Mononuclear cell (primary cell): Measurements from ENCODE around the gene TEX10. TPM values are rescaled to one million over a fixed set of nuclear protein-coding genes. Genes with fewer than 3 reads are reported as not detected.
A peak's percentile ranks its signal among the peaks of the same experiment; 100 is the strongest.
"Not testable (repeated sequence)": the region's sequence is repeated elsewhere in the genome, so short reads cannot be mapped to it uniquely, and the experiment has no call there.

Experiments used
- H3K27me3 ChIP-seq: 2 replicates; pipeline ENCODE4 v1.6.0; 2011; ENCODE audit warnings: low read length, control low read depth; ENCODE audit not compliant: insufficient read depth
- H3K4me1 ChIP-seq: 2 replicates; pipeline ENCODE4 v1.5.1; 2011; ENCODE audit warnings: mild to moderate bottlenecking, low read length, control low read depth; ENCODE audit not compliant: insufficient read depth
- H3K4me3 ChIP-seq: 2 replicates; pipeline ENCODE4 v1.5.1; 2011; ENCODE audit warnings: mild to moderate bottlenecking, low read length, moderate library complexity
- H3K9me3 ChIP-seq: 2 replicates; pipeline ENCODE4 v1.5.1; 2011; ENCODE audit warnings: low read depth, mild to moderate bottlenecking, control low read depth, low read length
- total RNA-seq: library from RNA; depleted of rRNA; stranded (reverse); fragments of >200 nt; gene quantifications from one replicate; pipeline ENCODE4 v1.2.3, GENCODE V29; 2012

Gene TEX10
- total RNA-seq, 1 donor = 18.9 TPM

DNA sequence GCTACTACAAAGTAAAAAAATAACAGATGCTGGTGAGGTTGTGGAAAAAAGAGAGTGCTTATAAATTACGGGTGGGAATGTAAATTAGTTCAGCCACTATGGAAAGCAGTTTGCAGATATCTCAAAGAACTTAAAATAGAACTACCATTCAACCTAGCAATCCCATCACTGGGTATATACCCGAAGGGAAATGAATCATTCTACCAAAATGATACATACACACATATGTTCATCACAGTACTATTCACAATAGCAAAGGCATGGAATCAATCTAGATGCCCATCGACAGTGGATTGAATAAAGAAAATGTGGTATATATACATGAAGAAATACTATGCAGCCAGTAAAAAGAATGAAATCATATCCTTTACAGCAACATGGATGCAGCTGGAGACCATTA is 6.3 kb upstream of the TEX10 start:
- Histone ChIP-seq H3K4me1 (no peaks in the 10 kb centered on the region), H3K9me3 (no peaks in the 10 kb centered on the region), H3K27me3 (no peaks in the 10 kb centered on the region), H3K4me3 (no peak overlapping the region)

DNA sequence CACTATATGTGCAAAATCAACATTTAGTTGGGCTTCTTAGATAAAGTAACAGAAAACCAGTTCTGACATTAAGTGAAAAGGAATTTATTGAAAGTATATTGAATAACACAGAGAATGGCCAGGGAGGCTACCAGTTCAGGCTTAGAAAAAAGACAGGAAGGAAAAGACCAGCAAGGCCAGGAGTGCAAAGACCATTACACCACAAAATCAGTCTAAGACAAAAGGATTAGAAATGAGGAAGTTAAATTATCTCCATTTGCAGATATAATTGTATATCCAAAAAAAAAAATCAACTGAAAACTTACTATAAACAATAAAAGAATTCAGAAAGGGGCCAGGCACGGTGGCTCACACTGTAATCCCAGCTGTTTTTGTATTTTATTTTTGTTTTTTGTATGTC is 4.8 kb upstream of the TEX10 start:
- Histone ChIP-seq H3K4me3 (no peak overlapping the region), H3K9me3 (no peaks in the 10 kb centered on the region), H3K4me1 (peaks cover 7% of the 10 kb centered on the region), H3K27me3 (no peaks in the 10 kb centered on the region)

DNA sequence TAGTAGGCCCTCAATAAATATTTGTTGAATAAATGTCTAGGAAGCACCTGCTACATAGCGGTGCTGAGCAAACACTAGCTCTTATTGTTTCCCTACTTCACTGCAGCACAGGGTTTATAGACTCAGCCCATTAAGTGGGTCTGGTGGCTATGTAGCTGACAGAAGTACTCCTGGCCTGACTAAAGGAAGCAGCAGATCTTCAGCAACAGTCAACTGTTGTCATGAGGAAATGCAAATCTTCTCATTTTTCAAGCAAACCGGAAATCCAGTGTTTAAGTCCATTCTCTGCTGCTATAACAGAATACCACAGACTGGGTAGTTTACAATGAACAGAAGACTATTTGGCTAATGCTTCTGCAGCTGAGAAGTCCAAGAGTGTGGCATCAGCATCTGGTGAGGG is 2.8 kb upstream of the TEX10 start:
- Histone ChIP-seq H3K4me3 (no peak overlapping the region), H3K4me1 (peaks cover 15% of the 10 kb centered on the region), H3K27me3 (no peaks in the 10 kb centered on the region), H3K9me3 (no peaks in the 10 kb centered on the region)

DNA sequence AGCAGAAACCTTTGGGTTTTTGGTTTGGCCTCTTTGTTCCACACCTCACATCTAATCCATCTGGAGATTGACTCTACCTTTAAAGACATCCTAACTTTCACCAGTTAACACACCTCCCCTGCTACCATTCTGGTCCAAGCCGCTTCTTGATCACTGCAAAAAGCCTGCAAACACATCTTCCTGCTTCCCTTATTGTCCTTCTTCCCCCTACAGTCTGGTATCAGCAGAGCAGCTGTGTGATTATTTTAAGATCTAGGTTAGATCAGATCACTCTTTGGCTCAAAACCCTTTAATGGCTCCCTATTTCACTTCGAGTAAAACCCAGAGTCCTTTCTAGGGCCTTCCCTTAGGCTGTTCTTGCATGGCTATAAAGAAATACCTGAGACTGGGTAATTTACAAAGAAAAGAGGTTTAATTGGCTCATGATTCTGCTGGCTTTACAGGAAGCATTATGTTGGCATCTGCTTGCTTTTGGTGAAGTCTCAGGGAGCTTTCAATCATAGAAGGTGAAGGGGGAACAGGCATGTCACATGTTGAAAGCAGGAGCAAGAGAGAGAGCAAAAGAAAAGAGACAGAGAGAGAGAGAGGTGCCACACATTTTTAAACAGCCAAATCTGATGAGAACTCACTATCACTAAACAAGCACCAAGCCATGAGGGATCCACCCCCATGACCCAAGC is 1.5 kb upstream of the TEX10 start:
- Histone ChIP-seq H3K9me3 (no peaks in the 10 kb centered on the region), H3K4me3 (no peak overlapping the region), H3K4me1 (peaks cover 15% of the 10 kb centered on the region), H3K27me3 (no peaks in the 10 kb centered on the region)

DNA sequence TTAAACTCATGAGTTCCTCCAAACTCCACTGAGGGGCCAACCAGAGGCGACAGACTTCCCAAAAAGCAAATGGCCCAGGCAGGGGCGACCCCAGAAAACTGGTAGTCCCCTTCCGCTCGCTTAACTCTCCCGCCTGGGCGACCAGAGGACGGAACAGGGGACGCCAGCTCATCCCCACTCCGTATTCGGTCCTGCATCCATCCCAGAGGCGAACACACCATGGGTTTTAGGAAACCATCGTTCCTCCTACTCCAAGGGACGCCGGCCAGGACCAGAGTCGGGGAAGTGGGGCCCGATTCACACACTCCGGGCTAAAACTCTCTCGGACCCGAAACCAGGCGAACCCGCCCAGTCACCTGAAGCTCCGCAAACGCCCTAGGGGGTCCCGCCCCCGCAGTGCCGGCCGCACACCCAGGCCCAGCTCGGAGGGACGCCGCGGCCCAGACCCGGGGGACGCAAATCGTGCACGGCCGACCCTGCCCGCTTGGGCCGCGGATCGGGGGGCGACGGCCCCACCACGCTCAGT is 478 bp downstream of the TEX10 start:
- Histone ChIP-seq H3K4me1 (peaks cover 15% of the 10 kb centered on the region), H3K9me3 (no peaks in the 10 kb centered on the region), H3K27me3 (no peaks in the 10 kb centered on the region), H3K4me3 (peak overlapping the region; percentile 76)

DNA sequence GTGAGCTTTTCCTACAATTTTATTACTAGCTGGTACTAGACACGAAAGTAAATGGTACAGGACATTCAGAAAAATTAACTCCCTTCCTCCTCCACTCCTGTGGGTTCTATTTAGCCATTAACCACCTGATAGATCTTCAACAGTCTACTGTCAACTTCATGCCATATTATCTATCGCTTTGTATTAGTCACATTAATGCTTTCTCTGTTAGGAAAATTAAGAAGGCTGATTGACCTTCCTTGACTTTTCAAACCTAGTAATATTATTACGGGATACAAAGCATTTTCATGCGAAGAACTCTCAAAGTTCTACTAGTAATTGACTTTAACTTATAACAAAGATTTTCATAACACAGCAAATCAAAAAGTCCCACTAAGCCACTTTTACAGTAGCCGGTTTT is 1.2 kb downstream of the TEX10 start:
- peaks cover 15% of the 10 kb centered on the region for H3K4me1 ChIP-seq
- peak overlapping the region; percentile 76 for H3K4me3 ChIP-seq
- no peaks in the 10 kb centered on the region for H3K27me3 ChIP-seq
- H3K9me3 ChIP-seq = no peaks in the 10 kb centered on the region

DNA sequence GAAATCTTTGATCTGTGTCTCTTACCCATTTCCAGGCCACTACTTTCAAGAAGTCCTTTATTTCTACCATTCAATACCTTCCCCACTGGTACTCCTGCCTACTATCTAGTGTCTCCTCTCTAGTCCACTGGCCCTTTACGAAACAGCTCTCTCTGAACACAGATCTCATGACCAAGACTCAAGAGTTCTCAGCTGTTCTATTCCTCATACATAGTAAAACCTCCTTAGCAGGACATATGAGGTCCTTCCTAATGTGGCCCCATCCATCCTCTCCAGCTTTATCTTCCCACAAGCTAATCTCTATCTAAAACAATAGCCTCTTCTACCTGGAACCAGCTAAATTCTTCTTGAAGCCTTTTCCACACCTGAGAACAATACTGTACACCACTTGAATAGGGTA is 2.6 kb downstream of the TEX10 start:
- no peaks in the 10 kb centered on the region for H3K27me3 ChIP-seq
- peaks cover 15% of the 10 kb centered on the region for H3K4me1 ChIP-seq
- no peak overlapping the region for H3K4me3 ChIP-seq
- no peaks in the 10 kb centered on the region for H3K9me3 ChIP-seq

DNA sequence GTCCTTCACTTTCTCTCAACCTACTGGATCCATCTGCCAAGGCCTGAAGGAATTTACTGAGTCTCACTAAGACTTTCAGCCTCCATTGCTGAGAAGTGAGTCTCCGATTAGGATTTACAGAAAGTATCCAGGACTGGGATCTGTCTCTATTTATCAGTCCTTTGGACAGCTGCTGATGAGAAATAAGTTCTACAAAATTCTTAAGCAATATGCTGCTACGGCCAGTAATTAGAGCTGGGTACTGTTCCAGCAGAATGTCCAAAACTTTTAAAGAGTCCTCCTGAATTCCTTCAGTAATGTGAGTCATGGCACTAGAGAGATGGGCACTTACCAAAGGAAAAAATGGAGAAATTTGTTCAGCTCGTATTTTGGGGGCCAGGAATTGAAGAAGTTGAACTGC is 5.9 kb downstream of the TEX10 start:
- Histone ChIP-seq H3K9me3 (no peaks in the 10 kb centered on the region), H3K4me3 (no peak overlapping the region), H3K4me1 (peaks cover 6% of the 10 kb centered on the region), H3K27me3 (no peaks in the 10 kb centered on the region)

DNA sequence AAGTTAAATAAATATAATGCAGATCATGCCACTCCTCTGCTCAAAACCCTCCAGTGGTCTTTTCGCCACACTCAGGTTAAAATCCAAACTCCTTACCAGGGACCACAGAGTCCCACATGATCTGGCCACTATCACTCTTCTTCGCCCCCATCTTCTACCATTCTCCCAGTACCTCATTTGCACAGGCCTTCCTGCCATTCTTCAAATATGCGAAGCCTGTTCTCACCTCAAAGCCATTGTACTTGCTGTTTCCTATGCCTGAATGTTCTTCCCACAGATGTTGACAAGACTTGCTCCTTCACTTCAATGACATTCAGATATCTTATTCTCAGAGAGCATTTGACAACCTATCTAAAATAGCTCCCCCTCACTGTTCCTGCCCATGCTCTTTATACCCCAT is 10.9 kb downstream of the TEX10 start:
- Histone ChIP-seq H3K4me1 (no peaks in the 10 kb centered on the region), H3K27me3 (no peaks in the 10 kb centered on the region), H3K4me3 (no peak overlapping the region), H3K9me3 (no peaks in the 10 kb centered on the region)

DNA sequence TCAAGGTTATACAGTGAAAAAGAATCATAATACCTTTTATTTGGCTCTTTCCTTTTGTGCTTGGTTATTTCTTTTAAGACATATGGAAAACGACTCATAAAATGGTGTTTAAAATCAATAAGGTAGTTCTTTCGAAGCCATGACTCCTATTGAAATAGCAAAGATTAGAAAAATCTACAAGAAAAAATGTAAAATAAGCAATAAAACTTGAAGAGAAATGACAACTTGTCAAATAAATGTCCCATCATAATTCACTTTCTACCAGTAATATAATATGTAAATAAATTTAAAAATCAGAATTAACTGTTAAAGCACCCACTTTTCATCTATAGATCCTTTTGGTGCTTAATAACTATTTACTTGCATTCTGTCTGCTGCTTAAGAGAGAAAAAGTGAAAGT is 12.5 kb downstream of the TEX10 start:
- Histone ChIP-seq H3K4me3 (no peak overlapping the region), H3K4me1 (no peaks in the 10 kb centered on the region), H3K27me3 (no peaks in the 10 kb centered on the region), H3K9me3 (no peaks in the 10 kb centered on the region)

DNA sequence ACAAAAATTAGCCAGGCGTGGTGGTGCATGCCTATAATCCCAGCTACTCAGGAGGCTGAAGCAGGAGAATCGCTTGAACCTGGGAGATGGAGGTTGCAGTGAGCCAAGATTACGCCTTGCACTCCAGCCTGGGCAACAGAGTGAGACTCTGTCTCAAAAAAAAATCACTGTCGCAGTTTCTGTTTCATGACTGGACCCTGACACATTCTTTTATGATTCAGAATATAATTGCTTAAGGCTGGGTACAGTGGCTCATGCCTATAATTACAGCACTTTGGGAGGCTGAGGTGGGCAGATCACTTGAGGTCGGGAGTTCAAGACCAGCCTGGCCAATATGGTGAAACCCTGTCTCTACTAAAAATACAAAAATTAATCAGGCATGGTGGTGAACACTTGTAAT is 14.0 kb downstream of the TEX10 start:
- not testable (repeated sequence) for H3K9me3 ChIP-seq, H3K4me3 ChIP-seq, H3K27me3 ChIP-seq, H3K4me1 ChIP-seq

DNA sequence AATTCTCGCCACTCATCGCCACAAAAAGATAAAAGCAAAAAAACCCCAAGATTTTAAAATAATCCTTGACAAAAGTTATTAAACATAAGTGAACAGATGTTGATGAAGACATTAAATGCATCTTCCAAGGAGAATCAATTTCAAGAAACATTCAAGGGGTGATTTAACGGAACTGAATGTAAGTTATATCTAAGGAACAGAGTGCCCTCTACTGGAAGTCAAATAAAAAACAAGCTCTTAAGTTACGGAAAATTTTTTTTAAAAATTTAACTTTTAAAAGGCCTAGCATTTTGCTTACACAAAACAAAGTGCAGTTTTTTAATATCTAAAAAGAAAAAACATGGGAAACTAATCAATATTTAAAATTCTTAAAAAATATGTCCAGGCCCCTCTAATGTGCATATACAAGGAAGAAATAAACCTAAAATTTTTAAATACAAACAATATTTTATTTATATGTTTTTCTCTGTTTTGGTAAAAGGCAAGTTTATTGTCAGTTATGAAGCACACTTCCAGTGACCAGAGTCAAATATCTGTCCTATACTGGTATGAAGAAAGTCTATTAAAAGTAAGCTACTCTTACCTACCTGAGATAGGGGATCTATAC is 28.0 kb downstream of the TEX10 start:
- H3K4me1 ChIP-seq = no peaks in the 10 kb centered on the region
- H3K9me3 ChIP-seq = no peaks in the 10 kb centered on the region
- no peak overlapping the region for H3K4me3 ChIP-seq
- no peaks in the 10 kb centered on the region for H3K27me3 ChIP-seq

DNA sequence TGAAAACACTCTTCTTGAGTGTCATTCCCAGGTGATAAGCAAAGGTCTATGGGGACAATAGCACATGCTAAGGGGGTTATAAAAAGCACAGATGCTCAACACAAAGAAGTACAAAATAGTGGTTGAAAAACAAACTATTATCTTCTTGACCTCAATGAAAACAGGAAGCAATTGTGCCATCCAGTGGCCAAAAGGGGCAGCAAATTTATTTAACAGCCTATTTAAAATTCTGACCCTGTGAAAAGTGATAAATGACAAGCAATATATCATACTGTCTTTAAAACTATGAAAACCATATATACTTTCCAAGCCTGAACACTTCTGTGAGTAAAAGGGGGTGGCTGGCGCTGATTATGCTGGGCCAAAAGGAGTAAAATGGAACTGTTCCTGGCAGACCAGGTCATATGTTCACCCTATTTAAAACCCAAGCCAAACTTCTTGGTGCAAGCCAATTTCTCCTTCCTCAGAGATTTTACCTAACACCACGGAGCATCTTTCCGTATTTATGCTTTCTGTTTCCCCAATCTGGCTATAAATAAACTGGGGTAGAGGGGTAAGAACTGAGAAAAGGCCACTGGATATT is 29.7 kb downstream of the TEX10 start:
- H3K4me3 ChIP-seq = no peak overlapping the region
- no peaks in the 10 kb centered on the region for H3K27me3 ChIP-seq
- no peaks in the 10 kb centered on the region for H3K9me3 ChIP-seq
- H3K4me1 ChIP-seq = no peaks in the 10 kb centered on the region

DNA sequence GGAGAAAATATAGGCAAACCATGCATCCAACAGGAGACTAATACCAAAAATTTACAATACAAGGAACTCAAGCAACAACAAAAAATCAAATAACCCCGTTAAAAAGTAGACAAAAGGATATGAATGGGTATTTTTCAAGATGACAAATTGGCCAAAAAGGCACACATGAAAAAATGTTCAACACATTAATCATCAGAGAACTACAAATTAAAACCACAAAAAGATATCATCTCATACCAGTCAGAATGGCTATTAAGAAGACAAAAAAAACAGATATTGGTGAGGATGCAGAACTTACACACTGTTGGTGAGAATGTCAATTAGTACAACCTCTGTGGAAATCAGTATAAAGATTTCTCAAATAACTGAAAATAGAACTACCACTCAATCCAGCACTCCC is 35.0 kb downstream of the TEX10 start:
- Histone ChIP-seq H3K27me3 (no peaks in the 10 kb centered on the region), H3K9me3 (no peaks in the 10 kb centered on the region), H3K4me3 (no peak overlapping the region), H3K4me1 (no peaks in the 10 kb centered on the region)

DNA sequence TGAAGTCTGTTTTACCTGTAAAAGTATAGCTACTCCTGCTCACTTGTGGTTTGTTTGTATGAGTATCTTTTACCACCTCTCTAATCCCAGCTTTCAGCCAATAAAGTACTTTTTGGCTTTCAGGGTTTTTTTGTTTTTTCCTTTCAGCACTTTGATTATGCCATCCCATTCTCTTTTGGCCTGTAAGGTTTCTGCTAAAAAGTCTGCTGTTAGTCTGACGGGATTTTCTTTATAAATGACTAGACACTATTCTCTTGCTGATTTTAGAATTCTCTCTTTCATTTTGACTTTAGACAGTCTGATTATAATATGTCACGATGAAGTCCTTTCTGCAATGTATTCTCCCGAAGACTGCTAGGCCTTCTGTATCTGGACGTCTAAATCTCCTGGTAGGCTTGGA is 37.2 kb downstream of the TEX10 start:
- Histone ChIP-seq H3K27me3 (no peaks in the 10 kb centered on the region), H3K4me1 (no peaks in the 10 kb centered on the region), H3K9me3 (no peaks in the 10 kb centered on the region), H3K4me3 (no peak overlapping the region)

DNA sequence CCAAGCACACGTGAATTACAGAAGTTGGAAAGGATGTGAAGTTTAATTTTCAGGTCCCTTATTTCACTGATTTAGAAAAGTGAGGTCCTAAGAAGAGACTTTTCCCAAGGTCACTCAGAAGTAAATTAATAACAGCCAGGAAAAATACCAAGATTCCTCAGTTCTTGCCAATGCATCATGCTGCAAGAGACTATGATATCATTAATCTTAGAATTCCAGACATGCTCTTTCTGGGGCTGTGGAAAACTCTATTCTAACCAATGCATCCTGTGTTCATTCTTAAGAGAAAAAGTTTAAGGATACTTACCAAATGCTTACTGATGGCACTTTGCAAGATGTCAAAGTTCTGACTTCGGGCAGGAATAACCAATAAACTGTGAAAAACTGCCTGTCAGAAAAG is 42.8 kb downstream of the TEX10 start:
- no peak overlapping the region for H3K4me3 ChIP-seq
- no peaks in the 10 kb centered on the region for H3K27me3 ChIP-seq
- no peaks in the 10 kb centered on the region for H3K4me1 ChIP-seq

More for the DNA sequence above, 42.8 kb downstream of the TEX10 start:
- no peaks in the 10 kb centered on the region for H3K9me3 ChIP-seq
